PFSK-1 (cell line): ENCODE measurements around the gene DCUN1D1.

Experiments used
- FOXP2 ChIP-seq: optimal IDR thresholded peaks from 2 replicates; pipeline ENCODE3; 2011; ENCODE audit warnings: borderline replicate concordance, control low read depth, inconsistent platforms; ENCODE audit not compliant: insufficient read depth; ENCODE audit errors: extremely low read length, extremely low read depth
- POLR2AphosphoS5 ChIP-seq: IDR thresholded peaks from 2 replicates; pipeline ENCODE4 v1.6.1; 2012; ENCODE audit warnings: low read depth, mild to moderate bottlenecking, control low read depth, low read length, moderate library complexity
- REST ChIP-seq, 2 experiments: IDR thresholded peaks; 2 replicates each; pipeline versions ENCODE4 v1.6.1 to v1.8.0; 2011 to 2012; ENCODE audit warnings: low read depth in 2 of 2, low read length in 2 of 2, control low read depth in 1 of 2, inconsistent platforms in 1 of 2, mild to moderate bottlenecking in 1 of 2, moderate library complexity in 1 of 2; ENCODE audit not compliant: insufficient read depth in 1 of 2
- SIN3A ChIP-seq: IDR thresholded peaks from 2 replicates; pipeline ENCODE4 v1.6.1; 2012; ENCODE audit warnings: mild to moderate bottlenecking, low read length, moderate library complexity, borderline replicate concordance; ENCODE audit not compliant: insufficient read depth
- TAF1 ChIP-seq: IDR thresholded peaks from 2 replicates; pipeline ENCODE4 v1.6.1; 2012; ENCODE audit warnings: low read length, control low read depth, borderline replicate concordance; ENCODE audit not compliant: insufficient read depth

Gene DCUN1D1

GRCh38 chr3:182973047-182973446 is 7.3 kb downstream of the DCUN1D1 start:
- no peak for TF ChIP-seq FOXP2
- no peak for TF ChIP-seq POLR2AphosphoS5
- no peak for TF ChIP-seq TAF1
- TF ChIP-seq SIN3A = no peak
- no peak for TF ChIP-seq REST (IDR thresholded peaks at IDR 0.05; ENCODE audit: insufficient read depth in 1 of 2, low read depth in 2 of 2, low read length in 2 of 2)

GRCh38 chr3:182972387-182972786 is 8.0 kb downstream of the DCUN1D1 start:
- TF ChIP-seq FOXP2 = no peak

- TF ChIP-seq TAF1 (no peak), REST (IDR thresholded peaks at IDR 0.05; ENCODE audit: insufficient read depth in 1 of 2, low read depth in 2 of 2, low read length in 2 of 2) (no peak), SIN3A (no peak), POLR2AphosphoS5 (no peak), FOXP2 (no peak)
These were observed 8.7 kb downstream of the DCUN1D1 start for GRCh38 chr3:182971637-182972036.

- TF ChIP-seq TAF1 = no peak
- TF ChIP-seq REST (IDR thresholded peaks at IDR 0.05; ENCODE audit: insufficient read depth in 1 of 2, low read depth in 2 of 2, low read length in 2 of 2) = no peak
These were observed 9.4 kb downstream of the DCUN1D1 start for GRCh38 chr3:182970811-182971418.

- TF ChIP-seq TAF1 (no peak), SIN3A (no peak), FOXP2 (no peak), REST (IDR thresholded peaks at IDR 0.05; ENCODE audit: insufficient read depth in 1 of 2, low read depth in 2 of 2, low read length in 2 of 2) (no peak), POLR2AphosphoS5 (no peak)
These were observed 10.5 kb downstream of the DCUN1D1 start for GRCh38 chr3:182969853-182970252.
